Measurements from ENCODE around the gene MYBBP1A.

Gene MYBBP1A

DNA sequence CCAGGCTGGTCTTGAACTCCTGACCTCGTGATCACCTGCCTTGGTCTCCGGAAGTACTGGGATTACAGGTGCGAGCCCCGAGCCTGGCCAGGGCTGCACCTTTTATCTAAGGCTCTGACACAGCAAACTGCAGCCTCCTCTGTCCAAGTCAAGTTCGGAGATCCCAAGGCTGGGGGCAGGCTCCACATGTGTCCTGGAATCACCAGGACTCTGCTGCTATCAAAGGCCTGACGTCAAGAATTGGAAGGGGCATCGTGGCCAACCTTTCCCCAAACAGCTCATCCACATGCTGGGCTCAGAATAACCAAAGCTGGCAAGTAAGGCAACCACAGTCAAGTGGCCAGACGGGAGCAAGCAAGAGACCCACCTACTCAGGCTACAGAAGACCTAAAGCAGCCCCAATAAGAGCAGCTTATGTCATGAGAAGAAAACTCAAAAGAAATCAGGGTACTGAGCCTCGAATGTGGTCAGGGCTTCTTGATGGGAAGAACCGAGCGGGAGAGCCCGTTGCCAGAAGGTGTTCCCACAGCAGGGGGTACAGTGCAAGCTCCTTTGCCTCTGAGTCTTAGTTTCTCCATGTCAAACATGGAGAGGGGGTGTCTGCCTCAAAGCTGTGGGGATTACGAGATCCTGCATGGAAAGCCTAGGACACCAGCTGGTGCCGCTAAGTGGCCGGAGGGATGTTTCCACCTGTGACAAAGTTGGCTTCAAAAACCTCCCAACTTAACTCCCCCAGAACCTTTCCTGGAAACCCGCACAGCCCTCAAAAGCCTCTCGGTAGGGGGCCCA lies 7.9 kb downstream of the MYBBP1A start:
- no peak for DNase-seq

DNA sequence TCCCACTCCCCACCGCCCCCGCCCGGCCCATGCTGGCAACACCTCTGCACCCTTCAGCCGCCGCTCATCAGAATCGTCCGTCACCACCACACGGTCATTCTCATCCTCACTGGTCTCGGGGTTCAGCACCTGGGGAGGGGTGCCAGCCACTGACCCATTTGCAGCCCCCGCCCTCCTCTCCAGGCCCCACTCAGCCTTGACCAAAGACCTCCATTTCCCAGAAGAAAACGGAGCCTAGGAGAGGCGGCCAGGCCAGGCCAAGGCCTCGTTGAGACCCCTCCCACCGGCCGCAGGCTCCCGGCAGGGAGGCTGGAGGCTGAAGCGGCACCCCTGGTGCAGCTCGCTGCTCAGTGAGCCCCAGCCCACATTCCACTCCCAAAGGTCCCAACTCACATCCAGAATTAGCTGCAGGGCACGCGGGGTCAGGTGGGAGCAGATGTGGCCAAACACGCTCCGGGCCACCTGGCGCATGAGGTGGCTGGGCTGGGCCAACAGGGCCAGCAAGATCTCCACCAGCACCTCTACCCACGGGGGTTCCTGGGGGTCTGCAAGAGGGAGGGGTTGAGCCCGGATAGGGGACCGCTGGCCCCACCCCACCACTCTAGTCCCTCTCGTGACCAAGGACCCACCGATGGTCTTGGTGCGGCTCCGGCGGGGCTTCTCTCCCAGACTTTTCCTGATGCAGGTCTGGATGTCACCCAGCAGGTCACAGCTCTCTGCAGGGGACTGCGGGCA lies 9.8 kb downstream of the MYBBP1A start:
- DNase-seq, result no peak

DNA sequence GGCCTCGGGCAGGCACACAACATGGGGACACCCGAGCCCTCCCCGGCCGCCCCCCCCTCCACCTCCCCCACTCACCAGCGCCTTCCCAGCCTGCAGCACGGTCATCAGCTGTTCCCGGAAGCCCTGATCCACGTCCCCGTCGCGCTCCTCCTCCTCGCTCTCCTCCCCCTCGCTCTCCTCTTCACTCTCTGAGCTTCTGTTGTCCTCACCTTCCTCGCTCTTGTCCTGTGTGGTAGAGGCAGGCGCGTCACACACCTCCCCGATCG lies 10.3 kb downstream of the MYBBP1A start:
- DNase-seq, result no peak

DNA sequence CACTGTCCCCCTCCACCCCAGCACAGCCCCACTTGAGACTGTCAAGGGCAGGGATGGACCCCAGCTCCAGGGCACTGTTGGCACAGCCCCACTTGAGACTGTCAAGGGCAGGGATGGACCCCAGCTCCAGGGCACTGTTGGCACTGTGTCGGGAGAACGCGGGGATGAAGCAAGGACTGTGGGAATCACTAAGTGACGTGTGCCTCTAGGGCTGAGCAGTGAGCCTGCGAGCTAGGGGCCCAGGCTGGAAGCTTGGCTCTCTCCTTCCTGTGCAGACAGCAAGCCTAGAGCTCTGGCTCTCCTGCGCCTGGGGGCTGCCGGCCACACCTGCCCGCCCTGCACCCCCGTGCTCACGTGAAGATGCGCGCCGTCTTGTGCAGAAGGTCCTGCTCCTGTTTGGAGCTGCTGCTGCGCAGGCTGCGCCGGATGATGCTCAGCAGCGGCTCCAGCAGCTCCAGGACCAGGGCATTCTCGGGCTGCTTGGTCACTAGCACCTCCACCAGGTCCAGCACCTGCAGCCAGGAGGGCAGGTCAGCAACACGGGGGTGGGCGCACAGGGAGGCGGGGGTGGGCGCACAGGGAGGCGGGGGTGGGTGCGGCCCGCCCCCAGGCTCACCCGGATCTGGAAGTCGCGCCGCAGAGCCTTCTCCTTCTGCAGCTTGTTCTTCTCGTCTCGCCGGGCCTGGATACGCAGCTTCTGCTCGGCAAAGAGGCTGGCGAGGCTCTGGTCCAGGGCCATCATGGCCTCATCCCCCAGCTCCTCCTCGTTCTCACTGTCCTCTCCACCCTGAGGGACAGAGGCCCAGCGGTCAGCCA lies 10.8 kb downstream of the MYBBP1A start:
- DNase-seq, result no peak

DNA sequence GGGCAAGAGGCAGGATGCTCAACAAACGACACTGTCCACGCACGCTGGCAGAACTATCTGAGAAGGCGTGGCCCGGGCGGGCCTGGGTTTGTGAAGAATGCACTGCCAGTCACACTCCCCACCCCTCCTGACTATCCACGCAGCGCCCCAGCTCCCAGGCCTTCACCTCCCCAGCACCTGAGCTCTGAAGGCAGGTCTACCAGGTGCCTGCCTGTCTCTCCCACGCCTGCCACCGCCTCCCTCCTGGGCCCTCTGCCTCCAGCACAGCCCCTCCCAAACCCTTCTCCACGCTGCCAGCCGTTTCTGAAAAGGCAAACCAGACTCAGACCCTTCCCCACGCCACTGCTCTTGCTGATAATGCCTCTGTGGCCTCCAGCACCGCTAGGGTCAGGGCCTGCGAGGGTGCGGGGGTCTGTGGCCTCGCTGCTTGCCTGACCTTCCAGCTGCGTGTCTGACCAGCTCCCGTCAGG lies 11.6 kb downstream of the MYBBP1A start:
- no peak for DNase-seq

DNA sequence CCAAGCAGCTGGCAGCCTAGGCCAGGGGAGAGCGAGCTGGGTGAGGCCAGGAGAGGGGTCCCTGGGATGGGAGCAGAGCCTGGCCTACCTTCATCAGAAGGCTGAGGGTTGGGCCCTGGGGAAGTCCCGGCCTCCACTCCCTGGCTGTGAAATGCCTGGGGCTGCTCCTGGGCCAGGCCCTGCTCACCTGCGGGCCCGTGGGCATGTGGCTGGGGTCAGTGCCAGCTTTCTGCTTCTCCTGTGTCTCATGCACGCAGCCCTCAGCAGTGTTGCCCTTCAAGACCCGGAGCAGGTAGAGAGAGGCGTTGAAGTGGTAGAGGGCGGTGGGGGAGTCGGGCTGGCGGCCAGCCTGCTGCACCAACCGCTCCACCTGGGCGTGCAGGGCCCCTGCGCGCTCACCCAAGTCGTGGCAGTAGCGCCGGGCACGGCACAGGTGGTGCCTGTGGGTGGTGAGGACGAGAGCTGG lies 12.4 kb downstream of the MYBBP1A start:
- no peak for DNase-seq

DNA sequence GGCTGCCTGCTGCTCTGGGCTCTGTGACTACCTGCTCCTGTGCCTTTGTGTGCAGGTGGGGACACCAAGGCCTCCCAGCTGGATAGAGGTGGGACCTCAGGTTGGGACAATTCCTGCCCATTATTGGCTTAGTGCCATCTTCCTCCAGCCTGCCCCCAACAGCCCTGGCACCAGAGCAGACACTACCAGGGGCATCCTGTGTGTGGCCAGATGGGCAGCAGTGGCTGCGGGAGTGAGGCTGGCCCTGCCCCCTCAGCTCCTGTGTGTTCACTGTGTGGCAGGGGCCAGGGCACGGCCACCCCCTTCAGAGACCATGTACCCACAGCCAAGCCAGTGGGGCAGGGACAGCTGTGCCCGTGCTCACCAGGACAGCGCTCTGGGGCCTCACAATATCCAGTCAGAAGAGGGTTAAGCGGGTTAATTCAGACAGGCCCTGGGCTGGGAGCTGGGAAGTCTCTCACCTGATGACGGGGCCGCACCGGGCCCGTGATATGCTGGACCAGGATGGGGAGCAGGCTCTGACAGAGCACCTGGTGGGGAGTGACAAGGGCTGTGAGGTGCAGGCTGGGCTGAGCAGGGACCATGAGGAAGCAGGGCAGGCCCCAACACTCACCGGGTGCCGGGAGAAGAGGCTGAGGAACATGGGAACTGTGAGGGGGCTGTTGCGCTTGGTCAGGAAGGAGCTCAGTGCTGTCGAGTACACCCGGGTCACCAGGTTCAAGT lies 13.0 kb downstream of the MYBBP1A start:
- no peak for DNase-seq

DNA sequence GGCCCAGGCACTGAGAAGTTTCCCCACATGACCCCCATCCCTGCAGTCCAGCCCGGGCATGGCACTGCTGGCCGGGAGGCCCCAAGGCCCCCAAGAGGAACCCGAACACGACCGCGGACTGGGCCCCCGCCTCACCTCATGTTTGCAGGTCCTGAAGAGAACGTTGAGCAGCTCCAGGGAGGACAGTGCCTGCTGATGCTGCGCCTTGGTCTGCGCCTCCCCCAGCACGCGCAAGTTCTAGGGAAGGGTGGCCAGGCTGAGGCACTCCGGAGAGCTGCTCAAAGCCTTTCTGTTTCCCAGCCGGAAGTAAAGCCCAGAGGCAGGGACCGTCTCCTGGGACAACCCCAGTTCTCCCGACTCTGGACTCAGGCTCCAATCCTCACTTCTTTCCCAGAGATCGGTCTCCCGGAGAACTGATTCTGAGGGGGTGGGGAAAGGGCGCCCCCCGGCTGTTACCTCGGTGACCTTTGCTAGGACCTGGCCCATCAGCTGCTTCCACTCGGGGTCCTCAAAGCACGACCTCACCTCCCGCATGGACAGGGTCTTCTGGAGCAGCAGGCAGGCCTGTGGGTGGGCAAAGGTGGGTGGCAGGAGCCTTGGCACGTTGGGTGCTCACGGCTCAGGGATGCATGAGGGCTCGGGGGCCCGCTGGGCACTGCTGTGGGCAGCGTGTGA lies 13.7 kb downstream of the MYBBP1A start:
- no peak for DNase-seq

DNA sequence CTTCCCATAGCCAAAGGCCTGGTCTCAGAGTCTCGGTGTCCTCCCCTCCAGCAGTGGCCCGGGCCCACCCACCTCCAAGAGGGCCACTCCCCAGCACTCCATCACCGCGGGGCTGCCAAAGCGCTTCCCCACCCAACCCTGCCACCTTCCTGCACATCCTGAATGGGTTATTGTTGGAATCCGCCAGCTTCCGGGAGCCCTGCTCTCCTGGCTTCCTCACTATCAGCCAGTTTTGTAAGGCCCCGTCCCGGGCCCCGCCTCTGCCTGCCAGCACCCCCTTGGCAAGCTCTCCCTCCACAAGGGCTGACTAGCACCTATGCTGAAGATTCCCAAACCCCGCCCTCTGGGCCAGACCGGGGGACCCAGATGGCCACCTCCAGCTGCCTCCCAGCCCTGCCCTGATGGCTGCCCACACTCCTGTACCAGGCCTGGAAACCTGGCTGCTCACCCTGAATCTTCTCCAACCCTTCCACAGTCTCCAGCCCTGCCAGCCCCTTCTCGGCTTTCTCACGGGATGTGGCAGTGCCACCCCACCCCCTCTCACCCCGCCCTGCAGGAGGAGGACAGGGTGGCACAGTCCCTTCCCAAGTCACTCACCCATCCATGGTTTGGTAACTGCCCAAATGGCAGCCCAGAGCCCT lies 14.4 kb downstream of the MYBBP1A start:
- no peak for DNase-seq

DNA sequence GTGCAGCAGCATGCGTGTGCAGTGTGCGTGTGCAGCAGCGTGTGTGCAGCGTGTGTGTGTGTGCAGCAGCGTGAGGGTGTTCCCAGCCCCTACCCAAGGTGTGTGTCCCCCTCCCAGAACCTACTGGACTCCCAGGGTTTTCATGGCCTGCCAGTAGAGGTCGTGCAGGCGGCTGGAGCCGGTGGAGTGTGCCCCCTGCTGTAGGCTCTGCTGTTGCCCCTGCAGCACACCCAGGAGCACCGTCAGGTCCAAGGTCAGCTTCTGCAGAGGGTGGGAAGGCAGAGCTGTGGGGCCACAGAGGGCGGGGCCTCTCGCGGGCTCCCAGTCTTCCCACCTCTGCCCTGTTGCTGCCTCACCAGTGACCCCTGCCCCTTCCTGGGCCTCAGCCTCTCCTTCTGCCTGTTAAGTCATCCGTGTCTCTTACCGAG lies 14.9 kb downstream of the MYBBP1A start:
- no peak for DNase-seq

DNA sequence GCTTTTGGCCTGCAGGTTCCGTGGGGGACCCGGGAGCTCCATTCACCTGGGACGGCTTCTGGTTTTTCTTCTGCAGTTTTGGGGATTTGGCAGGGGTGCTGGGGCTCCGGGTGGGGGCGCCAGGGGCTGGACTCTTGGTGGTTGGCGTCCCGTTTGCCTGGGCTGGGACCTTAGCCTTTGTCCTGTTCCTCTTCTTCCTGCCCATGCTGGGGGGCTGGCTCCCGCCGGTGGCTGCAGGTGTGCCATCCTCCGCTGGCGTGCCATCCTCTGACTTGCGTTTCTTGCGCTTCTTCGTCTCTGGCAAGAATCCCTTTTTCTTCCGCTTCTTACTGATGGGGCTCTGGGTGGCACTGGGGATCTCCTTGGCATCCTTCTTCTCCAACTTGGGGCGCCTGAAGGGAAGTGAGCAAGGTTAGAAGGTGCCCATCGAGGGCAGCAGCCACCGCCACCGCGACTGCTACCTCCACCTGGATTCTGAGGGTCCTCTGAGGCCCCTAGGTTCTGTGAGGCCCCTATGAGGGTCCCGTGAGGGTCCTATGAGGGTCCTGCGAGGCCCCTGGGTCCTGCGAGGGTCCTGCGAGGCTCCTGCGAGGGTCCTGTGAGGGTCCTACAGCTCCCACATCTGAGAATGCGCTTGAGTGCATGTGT lies 15.5 kb downstream of the MYBBP1A start:
- DNase-seq, result no peak

DNA sequence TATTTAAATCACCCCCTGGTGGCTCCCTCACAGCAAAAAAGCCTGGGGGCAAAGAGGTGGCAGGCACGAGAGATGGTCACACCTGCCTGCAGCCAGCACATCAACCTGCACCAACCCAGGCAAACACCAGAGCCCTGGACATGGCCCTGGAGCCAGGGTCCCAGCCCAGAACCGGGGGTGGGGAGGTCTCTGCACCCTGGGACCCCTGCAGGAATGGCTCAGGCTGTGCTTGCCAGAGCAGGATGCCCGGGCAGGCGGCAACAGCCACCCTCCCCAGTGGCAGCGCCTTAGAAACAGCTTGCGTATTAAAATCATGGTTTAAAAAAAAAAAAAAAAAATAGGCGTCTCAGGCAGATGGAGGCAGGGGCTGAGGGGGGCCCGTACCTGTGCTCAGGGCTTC lies 16.2 kb downstream of the MYBBP1A start:
- no peak for DNase-seq

DNA sequence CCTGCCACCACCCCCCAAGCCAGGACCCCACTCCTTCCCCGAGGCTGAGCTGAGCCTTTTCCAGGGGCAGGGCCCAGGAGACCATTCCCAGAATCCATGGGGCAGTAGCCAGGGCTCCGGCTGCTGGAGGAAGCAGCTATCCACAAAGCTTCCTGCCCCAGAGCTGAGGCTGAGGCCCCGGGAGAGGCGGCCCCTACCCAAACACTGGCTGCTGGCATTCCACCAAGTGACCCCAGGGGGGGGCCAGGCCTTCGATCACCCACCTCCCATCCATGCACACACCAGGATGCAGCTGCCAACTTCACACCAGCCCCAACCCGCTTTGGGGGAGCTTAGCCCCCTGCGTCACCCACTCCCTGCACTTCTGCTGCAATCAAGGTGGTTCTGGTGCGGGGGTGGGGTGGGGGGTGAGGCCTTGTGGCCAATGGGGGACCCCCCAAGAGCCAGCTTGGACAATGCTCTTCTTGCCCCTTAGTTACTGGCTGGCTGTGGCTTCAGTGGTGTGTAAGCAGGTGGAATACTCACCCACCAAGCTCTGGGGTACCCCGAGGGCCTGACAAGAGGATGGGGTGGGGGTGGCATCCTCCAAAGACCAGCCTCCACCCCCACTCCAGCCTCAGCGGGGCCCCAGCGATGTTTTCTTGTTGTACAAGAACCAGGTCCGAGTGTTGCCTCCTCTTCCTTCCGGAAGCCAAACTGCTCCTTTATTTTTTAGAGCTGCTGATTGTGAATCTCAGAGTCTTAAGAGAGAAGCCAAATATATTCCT lies 16.8 kb downstream of the MYBBP1A start:
- DNase-seq, result no peak

DNA sequence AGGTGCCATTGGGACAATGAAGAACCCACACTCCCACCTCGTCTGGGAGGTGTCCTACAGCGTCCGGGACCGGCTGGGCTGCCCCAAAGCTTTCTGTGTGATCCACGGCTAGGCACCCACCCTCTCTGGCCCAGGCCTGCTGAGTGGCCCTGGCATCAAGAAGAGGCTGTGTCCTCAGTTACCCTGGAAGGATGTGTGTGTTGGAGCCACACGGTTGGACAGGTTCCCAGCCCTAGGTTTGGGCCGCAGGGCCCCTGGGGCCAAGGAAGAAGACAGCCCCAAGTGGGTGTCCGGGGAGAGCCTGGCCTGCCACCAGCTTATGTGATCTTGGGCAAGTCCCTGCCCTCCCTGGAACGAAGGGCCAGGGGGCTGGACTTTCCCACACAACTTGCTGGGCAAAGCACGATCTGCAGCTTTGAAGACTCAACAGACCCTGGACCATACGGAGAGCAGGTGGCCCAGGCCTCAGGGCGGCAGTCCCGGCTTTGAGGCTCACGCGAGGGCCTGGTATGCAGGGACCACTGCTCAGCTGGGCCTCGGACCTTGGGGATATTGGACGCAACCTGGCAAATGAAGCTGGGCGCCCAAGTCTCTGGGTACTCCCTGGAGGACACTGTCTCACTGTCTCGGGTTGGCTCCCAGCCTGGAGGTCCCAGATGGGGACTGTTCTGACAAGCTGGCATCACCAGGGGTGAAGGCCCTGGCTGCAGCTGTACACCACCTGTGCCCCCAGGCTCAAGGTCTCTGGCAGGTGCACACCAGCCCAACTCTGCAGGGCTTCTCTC lies 17.5 kb downstream of the MYBBP1A start:
- no peak for DNase-seq

DNA sequence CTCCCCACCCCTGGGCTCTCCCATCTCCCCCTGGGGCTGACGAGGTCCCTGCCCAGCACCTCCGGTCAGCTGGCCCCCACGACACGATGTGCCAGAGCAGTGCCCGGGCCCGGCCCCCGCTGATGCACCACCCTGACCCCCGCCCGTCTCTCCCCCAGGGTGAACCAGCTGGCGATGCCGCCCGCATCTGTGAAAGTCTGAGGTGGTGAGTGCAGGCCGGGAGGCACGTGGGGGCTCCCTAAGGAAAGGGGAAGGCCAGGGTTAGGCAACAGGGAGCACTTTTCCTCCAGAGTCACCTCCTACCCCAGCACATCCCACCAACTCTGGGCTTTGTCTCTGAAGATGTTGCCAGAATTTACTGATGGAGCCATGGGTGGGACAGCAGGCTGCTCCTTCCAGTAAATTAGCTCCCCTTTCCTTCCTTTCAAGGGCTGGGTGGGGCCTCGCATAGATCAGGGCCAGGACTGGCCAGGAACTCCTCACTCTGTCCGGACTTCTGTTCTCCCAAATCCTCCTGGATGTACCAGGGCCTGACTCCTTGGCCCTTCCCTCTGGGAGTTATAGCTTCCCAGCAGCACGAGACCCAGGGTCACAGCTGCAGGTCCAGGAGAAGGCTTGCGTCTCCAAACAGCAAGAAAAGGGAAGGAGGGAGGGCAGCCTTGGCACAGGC lies 18.3 kb downstream of the MYBBP1A start:
- no peak for DNase-seq

DNA sequence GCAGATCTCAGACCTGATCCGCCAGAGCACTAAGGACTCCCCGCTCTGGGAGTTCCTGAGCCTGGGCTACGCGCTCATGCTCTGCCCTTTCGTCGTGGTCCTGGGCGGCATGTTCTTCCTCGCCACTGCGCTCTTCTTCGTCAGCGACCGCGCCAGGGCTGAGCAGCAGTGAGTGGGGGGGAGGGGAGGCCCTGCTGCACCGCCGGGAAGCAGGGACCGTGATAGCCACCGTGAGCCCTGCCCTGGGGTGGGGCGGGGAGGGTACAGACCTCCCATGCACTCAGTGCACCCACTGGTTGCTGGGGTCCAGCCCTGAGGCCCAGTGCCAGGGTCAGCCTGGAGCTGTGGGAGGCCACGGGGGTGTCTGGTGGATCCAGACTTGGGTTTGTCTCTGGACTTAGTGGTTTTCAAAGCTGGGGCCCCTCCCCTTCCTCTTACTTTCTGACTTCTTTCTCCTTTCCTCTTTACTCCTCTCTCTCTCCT lies 18.9 kb downstream of the MYBBP1A start:
- no peak for DNase-seq

DNA sequence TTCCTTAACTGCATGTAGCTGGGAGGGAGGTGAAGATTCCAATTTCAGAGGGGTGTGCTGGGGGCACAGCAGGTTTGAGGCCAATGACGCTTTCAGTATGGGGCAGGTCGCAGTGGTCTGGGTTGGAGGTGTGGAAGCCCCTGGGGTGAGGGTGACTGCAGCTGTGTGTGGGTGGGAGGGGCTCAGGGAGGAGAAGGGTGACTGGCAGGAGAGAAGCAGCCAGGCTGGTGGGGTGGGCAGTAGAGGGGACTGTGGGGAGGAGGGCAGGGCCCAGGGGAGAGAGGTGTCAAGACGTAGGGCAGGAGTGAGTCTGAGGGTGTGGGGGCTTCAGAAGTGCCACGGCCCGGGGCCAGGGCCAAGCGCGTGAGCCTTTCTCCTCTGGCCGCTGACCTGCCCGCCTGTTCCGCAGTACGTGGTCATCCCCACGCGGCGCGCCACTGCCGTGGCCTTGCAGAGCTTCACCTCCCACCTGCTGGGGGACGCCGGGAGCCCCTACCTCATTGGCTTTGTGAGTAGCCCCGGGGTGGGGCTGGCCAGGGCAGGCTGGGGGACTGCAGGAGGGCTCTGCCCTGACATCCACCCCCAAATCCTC lies 19.4 kb downstream of the MYBBP1A start:
- DNase-seq, result no peak

DNA sequence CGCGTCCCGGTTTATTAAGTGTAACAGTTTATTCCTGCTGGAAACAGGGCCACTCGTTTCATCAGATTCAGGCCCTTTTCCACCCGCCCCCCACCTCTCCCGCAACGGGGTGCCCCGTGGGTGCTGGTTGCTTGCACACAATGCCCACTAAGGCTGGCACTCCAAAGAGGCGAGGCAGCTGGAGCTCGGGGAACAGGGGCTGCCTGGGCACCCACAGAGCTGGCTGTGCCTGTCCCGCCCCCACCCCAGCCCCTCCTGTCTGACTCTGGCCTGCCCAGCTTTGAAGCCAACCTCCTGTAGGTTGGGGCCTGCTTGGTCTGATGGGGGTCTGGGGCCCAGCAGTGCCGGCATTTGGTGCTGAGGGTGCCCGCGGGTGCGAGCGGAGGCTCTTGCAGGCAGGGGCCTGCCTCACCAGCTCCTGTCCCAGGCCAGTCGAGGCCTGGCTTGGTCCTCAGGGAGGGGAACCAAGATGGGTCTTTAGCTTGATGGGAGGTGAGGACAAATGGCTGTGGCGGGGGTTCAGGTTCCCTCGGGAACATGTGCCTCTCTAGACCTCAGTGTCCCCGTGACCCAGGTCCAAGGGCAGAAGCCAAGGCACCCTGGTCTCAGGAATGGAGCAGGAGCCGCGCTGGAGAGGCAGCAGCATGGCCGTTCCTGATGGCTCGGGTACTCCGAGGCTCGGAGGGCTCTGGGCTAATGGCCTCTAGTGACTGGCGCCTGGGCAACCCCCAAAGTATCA lies 20.1 kb downstream of the MYBBP1A start:
- DNase-seq, result no peak

Data from CD4-positive, alpha-beta T cell treated with Interleukin-10 for 1 hour (primary cell).